Adrenal gland (tissue), 5 donors: ENCODE data around the gene HIPK2.

Experiments used
- POLR2A ChIP-seq, 2 donors: fragments of 450-650 bp; IDR thresholded peaks; one replicate each; pipeline ENCODE4 v1.6.1; 2017; ENCODE audit warnings: antibody characterized with exemption in 2 of 2, mild to moderate bottlenecking in 2 of 2, moderate library complexity in 1 of 2
- TF ChIP-seq, protein P1 (sequence below), 6 experiments: fragments of 450-650 bp in 4 of 6; fragments of 200-600 bp in 2 of 6; sonication (generic) in 1 of 6; IDR thresholded peaks; 1 replicate in 5 of 6; 2 replicates in 1 of 6; pipeline versions ENCODE4 v1.5.1 to v1.8.0; 2016 to 2021; ENCODE audit warnings: antibody characterized with exemption in 6 of 6, mild to moderate bottlenecking in 2 of 6, moderate library complexity in 1 of 6
- donor health status: DM: no; HTN: no; CAD: no.

DNA sequence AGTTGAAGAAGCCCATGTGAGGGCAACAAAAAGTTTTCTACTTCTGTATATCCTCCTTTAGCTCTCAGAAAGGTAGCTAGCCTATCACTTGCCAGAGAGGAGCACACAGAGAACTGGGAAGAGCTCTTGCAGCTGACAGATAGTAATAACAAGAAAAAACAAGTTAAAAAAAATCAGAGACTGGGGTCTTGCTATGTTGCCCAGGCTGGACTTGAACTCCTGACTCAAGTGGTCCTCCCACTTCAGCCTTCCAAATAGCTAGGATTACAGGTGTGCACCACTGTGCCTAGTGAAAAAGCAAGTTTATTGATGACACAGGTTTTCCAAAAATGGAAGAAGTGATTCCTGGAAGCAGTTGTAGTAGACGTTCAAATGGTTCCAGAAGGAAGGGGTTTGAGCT lies 160.7 kb downstream of the HIPK2 start:
- TF ChIP-seq, protein P1, sequence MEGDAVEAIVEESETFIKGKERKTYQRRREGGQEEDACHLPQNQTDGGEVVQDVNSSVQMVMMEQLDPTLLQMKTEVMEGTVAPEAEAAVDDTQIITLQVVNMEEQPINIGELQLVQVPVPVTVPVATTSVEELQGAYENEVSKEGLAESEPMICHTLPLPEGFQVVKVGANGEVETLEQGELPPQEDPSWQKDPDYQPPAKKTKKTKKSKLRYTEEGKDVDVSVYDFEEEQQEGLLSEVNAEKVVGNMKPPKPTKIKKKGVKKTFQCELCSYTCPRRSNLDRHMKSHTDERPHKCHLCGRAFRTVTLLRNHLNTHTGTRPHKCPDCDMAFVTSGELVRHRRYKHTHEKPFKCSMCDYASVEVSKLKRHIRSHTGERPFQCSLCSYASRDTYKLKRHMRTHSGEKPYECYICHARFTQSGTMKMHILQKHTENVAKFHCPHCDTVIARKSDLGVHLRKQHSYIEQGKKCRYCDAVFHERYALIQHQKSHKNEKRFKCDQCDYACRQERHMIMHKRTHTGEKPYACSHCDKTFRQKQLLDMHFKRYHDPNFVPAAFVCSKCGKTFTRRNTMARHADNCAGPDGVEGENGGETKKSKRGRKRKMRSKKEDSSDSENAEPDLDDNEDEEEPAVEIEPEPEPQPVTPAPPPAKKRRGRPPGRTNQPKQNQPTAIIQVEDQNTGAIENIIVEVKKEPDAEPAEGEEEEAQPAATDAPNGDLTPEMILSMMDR (IDR thresholded peaks at IDR 0.05), result no peak
- TF ChIP-seq POLR2A (IDR thresholded peaks at IDR 0.05), result no peak
